T-helper 2 cell (primary cell): ENCODE data around the gene ADORA2B.
A peak's percentile ranks its signal among the peaks of the same experiment; 100 is the strongest.
"Not testable (repeated sequence)": the region's sequence is repeated elsewhere in the genome, so short reads cannot be mapped to it uniquely, and the experiment has no call there.

Source experiments
- DNase-seq, 5 experiments: peaks; one replicate each; pipeline versions ENCODE4 v3.0.0 to v3.0.0-alpha.2; 2012 to 2022
- total RNA-seq, 2 donors: gene quantifications; one replicate each; lab custom pipeline; 2026; lab: John Stamatoyannopoulos, UW

The ADORA2B gene
- total RNA-seq = 0 to 0.34 reads per million in 2 donors

GRCh38 chr17:15944759-15945526 lies at the start of gene ADORA2B:
Gene ADORA2B (plus strand): TSS chr17:15945130. CDS start chr17:15945249, 119 bp downstream.
- DNase-seq = peak in 2 of 5 experiments; percentile 27 to 56

GRCh38 chr17:15896277-15896676 lies 48.7 kb upstream of the ADORA2B start:
- DNase-seq = no peak

GRCh38 chr17:15896834-15897233 lies 48.1 kb upstream of the ADORA2B start:
- DNase-seq = no peak

GRCh38 chr17:15899596-15899995 lies 45.3 kb upstream of the ADORA2B start:
- not testable (repeated sequence) for DNase-seq

- DNase-seq = no peak
Observed at GRCh38 chr17:15900871-15901270, 44.1 kb upstream of the ADORA2B start.

GRCh38 chr17:15905236-15905635 lies 39.7 kb upstream of the ADORA2B start:
- not testable (repeated sequence) for DNase-seq

GRCh38 chr17:15907290-15907689 lies 37.6 kb upstream of the ADORA2B start:
- no peak for DNase-seq

- no peak for DNase-seq
Observed at GRCh38 chr17:15908378-15908777, 36.6 kb upstream of the ADORA2B start.

GRCh38 chr17:15909481-15909991 lies 35.4 kb upstream of the ADORA2B start:
- no peak for DNase-seq

- no peak for DNase-seq
Observed at GRCh38 chr17:15910791-15911190, 34.1 kb upstream of the ADORA2B start.

- not testable (repeated sequence) for DNase-seq
Observed at GRCh38 chr17:15911701-15912100, 33.2 kb upstream of the ADORA2B start.

- DNase-seq = no peak
Observed at GRCh38 chr17:15912416-15912955, 32.4 kb upstream of the ADORA2B start.

GRCh38 chr17:15913826-15914225 lies 31.1 kb upstream of the ADORA2B start:
- DNase-seq = no peak

GRCh38 chr17:15914400-15915170 lies 30.3 kb upstream of the ADORA2B start:
- peak in 1 of 5 experiments; percentile 72 for DNase-seq

- no peak for DNase-seq
Observed at GRCh38 chr17:15915961-15916360, 29.0 kb upstream of the ADORA2B start.

- DNase-seq = no peak
Observed at GRCh38 chr17:15917021-15917437, 27.9 kb upstream of the ADORA2B start.

GRCh38 chr17:15917438-15918027 lies 27.4 kb upstream of the ADORA2B start:
- no peak for DNase-seq

- DNase-seq = no peak
Observed at GRCh38 chr17:15918261-15918660, 26.7 kb upstream of the ADORA2B start.

GRCh38 chr17:15918661-15919259 lies 26.2 kb upstream of the ADORA2B start:
- DNase-seq = no peak

GRCh38 chr17:15919466-15919865 lies 25.5 kb upstream of the ADORA2B start:
- no peak for DNase-seq

- no peak for DNase-seq
Observed at GRCh38 chr17:15920758-15921239, 24.1 kb upstream of the ADORA2B start.

- DNase-seq = no peak
Observed at GRCh38 chr17:15921640-15922039, 23.3 kb upstream of the ADORA2B start.
